GM19395 (cell line): ENCODE results near the gene PDCD7.
"Not testable (repeated sequence)": the region's sequence is repeated elsewhere in the genome, so short reads cannot be mapped to it uniquely, and the experiment has no call there.

ENCODE experiments used
- ATAC-seq: cut with Tn5 transposase; IDR thresholded peaks from one replicate; pipeline ENCODE4 v1.9.1; 2021; ENCODE audit warnings: mild to moderate bottlenecking, moderate library complexity; ENCODE audit not compliant: unreplicated experiment

The PDCD7 gene

GRCh38 chr15:65130941-65131340 lies 2.7 kb downstream of the PDCD7 start:
- no peak for ATAC-seq

DNA sequence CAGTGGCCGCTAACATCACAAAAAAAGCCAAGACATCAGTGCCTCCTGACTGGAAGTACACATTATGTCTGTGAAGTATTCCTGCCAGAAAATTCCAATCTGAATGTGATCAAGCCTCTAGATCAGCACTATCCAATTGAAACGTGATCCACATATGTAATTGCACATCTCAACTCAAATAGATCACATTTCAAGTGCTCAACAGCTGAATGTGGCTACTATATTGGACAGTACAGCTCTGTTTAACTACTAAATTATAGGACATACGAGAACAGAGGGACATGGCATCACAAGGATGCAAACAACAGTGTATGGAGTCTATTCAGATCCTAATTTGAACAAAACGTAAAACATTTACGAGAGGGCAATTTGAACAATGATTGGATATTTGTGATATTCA lies 18.1 kb downstream of the PDCD7 start:
- ATAC-seq = no peak

- no peak for ATAC-seq
Observed at GRCh38 chr15:65115086-65115485, 18.5 kb downstream of the PDCD7 start, which contains the start of gene UBAP1L. TSS of gene UBAP1L (minus strand) at chr15:65115200. CDS start at chr15:65106215, 8,985 bp downstream.

- no peak for ATAC-seq
Observed at GRCh38 chr15:65110676-65111292, 22.8 kb downstream of the PDCD7 start.

DNA sequence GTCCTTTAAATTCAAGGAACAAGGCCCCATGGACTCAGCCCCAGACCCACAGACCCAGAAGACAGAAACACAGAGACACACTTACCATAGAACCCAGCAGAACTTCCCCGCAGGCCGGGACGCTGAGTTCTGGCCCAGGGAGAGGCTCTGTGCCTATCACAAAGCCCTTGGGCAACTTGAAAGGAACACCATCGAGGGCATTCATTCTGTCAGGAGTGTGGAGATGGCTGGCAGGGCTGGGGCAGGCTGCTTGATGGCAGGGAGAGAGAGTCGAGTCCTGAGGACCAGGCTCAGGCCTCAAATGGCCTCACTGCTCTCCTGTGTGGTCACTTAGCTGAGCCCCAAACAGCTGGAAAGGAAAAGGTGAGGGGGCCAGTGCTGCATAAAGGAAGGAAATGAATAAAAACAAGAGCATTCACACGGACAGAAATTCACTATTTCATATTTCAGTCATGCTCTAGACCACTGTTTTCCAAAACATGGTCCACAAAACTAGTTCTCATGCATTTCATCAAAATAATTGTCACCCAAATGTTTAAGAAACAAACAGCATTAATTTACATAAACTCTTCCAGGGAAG lies 27.5 kb downstream of the PDCD7 start:
- ATAC-seq = no peak

GRCh38 chr15:65105038-65105437 lies 28.6 kb downstream of the PDCD7 start:
- no peak for ATAC-seq

GRCh38 chr15:65102912-65103311 lies 30.7 kb downstream of the PDCD7 start:
- no peak for ATAC-seq

GRCh38 chr15:65101891-65102708 lies 31.5 kb downstream of the PDCD7 start:
- no peak for ATAC-seq

GRCh38 chr15:65101411-65101890 lies 32.2 kb downstream of the PDCD7 start:
- no peak for ATAC-seq

DNA sequence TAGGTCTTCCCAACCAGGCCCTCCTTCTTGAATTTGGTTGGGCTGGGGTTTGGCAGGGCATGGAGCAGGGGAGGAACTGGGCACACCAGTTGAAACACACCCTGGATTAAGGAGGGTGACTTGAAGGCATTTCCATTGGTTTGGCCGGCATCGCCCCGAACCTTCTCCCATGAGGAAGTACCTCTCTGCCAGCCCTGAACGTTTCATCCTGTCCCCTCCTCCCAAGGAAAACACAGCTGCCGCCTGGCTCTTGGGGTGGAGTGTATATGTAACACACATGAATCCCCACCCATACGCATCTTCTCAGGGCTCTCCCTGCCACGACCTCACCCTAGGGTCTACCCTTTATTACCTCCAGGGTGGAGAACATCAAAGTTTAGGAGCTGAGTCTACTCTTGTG lies 33.2 kb downstream of the PDCD7 start:
- ATAC-seq = no peak

DNA sequence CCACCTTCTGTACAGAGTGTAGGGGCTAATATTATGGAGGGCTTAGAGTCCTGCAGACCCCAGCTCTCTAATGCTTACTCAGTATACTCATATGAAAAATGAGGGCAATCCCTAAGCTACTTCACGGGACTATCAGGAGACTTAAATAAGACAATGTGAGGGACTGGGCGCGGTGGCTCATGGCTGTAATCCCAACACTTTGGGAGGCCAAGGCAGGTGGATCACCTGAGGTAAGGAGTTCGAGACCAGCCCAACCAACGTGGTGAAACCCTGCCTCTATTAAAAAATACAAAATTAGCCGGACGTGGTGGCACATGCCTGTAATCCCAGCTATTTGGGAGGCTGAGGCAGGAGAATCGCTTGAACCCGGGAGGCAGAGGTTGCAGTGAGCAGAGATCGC lies 33.8 kb downstream of the PDCD7 start:
- not testable (repeated sequence) for ATAC-seq

- ATAC-seq = no peak
Observed at GRCh38 chr15:65099336-65099735, 34.3 kb downstream of the PDCD7 start.

- no peak for ATAC-seq
Observed at GRCh38 chr15:65097651-65098263, 35.9 kb downstream of the PDCD7 start.

GRCh38 chr15:65096481-65097385 lies 36.9 kb downstream of the PDCD7 start:
- ATAC-seq = no peak

- no peak for ATAC-seq
Observed at GRCh38 chr15:65095747-65096104, 37.9 kb downstream of the PDCD7 start.

- ATAC-seq = no peak
Observed at GRCh38 chr15:65095011-65095746, 38.4 kb downstream of the PDCD7 start.

DNA sequence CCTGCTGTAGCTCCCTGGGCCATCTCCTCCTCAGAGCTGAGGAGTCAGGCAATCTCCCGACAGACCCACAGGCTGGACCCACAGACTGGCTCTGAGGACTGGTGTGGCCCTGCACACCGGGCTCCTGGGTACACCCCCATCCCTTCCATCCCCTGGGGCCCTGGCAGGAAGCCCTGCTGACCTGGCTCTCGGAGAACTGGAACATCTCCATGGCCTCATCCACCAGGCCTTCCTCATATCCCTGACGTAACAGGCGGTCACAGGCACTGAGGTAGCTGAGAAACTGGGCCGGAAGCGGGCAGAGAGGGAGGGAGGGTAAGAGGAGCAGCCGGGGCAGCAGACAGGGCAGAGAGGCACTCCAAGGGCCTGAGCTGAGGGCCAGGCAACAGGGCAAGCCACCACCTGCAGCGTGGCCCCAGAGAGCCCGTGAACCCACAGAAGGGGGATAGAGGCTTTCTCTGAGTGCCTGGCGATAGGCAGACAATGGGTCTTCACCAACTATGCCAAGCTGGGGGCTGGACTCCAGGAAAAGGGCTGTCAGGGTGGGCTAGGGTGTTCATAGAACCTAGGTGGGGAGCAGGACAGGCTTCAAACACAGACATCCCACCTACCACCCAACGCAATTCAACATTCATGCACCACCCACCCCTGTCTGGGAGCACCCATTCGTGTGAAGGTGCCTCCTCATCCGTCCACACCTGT lies 39.2 kb downstream of the PDCD7 start:
- no peak for ATAC-seq

- not testable (repeated sequence) for ATAC-seq
Observed at GRCh38 chr15:65093793-65094170, 39.8 kb downstream of the PDCD7 start.
